ENCODE measurements around the gene RIT2. TPM values are rescaled to one million over a fixed set of nuclear protein-coding genes. Genes with fewer than 3 reads are reported as not detected.

The RIT2 gene
- total RNA-seq, 4 donors from 2014 or later: not detected

- Histone ChIP-seq H3K9me3 (no peaks in the 10 kb centered on the region), H3K27me3 (no peaks in the 10 kb centered on the region), H3K36me3 (no peaks in the 10 kb centered on the region), H3K27ac (no peak overlapping the region), H3K4me3 (no peak overlapping the region), H3K4me1 (no peaks in the 10 kb centered on the region)
- TF ChIP-seq POLR2A (IDR thresholded peaks at IDR 0.05) (no peak), CTCF (IDR thresholded peaks at IDR 0.05 in 4 of 5, conservative IDR thresholded peaks at IDR 0.05 in 1 of 5) (no peak)
- DNase-seq (no peak), ATAC-seq (no peak)
- intact Hi-C loops (cut with DNase I; ENCODE audit: low total_unique reads): no loop called here
- in situ Hi-C loops (cut with MboI; ENCODE audit: low sequenced_read_pairs in 4 of 4): no loop called here
These were observed 336.9 kb downstream of the RIT2 start for GRCh38 chr18:42778445-42779042.

GRCh38 chr18:42778024-42778423 lies 337.5 kb downstream of the RIT2 start:
- H3K4me3 ChIP-seq: no peak overlapping the region
- H3K27me3 ChIP-seq: no peaks in the 10 kb centered on the region
- in situ Hi-C loops (cut with MboI; ENCODE audit: low sequenced_read_pairs in 4 of 4): no loop called here
- no peak for DNase-seq
- no peaks in the 10 kb centered on the region for H3K9me3 ChIP-seq
- intact Hi-C loops (cut with DNase I; ENCODE audit: low total_unique reads): no loop called here
- no peak overlapping the region for H3K27ac ChIP-seq
- H3K4me1 ChIP-seq: no peaks in the 10 kb centered on the region
- ATAC-seq: no peak
- no peaks in the 10 kb centered on the region for H3K36me3 ChIP-seq
- TF ChIP-seq CTCF (IDR thresholded peaks at IDR 0.05 in 4 of 5, conservative IDR thresholded peaks at IDR 0.05 in 1 of 5): no peak
- TF ChIP-seq POLR2A (IDR thresholded peaks at IDR 0.05): no peak

GRCh38 chr18:42773870-42774269 lies 341.6 kb downstream of the RIT2 start:
- in situ Hi-C loops (cut with MboI; ENCODE audit: low sequenced_read_pairs in 4 of 4): no loop called here
- intact Hi-C loops (cut with DNase I; ENCODE audit: low total_unique reads): no loop called here
- no peaks in the 10 kb centered on the region for H3K36me3 ChIP-seq
- no peak for DNase-seq
- no peaks in the 10 kb centered on the region for H3K4me1 ChIP-seq
- ATAC-seq: no peak
- no peak overlapping the region for H3K27ac ChIP-seq
- no peak overlapping the region for H3K4me3 ChIP-seq
- no peaks in the 10 kb centered on the region for H3K27me3 ChIP-seq
- no peaks in the 10 kb centered on the region for H3K9me3 ChIP-seq
- TF ChIP-seq POLR2A (IDR thresholded peaks at IDR 0.05): no peak
- TF ChIP-seq CTCF (IDR thresholded peaks at IDR 0.05 in 4 of 5, conservative IDR thresholded peaks at IDR 0.05 in 1 of 5): no peak

- TF ChIP-seq POLR2A (IDR thresholded peaks at IDR 0.05): no peak
- TF ChIP-seq CTCF (IDR thresholded peaks at IDR 0.05 in 4 of 5, conservative IDR thresholded peaks at IDR 0.05 in 1 of 5): no peak
- intact Hi-C loops (cut with DNase I; ENCODE audit: low total_unique reads): no loop called here
- H3K27ac ChIP-seq: no peak overlapping the region
- no peaks in the 10 kb centered on the region for H3K36me3 ChIP-seq
- H3K9me3 ChIP-seq: no peaks in the 10 kb centered on the region
- H3K27me3 ChIP-seq: no peaks in the 10 kb centered on the region
- no peak for DNase-seq
- H3K4me3 ChIP-seq: no peak overlapping the region
- in situ Hi-C loops (cut with MboI; ENCODE audit: low sequenced_read_pairs in 4 of 4): no loop called here
- ATAC-seq: no peak
- no peaks in the 10 kb centered on the region for H3K4me1 ChIP-seq
These were observed 343.5 kb downstream of the RIT2 start for GRCh38 chr18:42771936-42772335.

- Histone ChIP-seq H3K36me3 (no peaks in the 10 kb centered on the region), H3K27me3 (no peaks in the 10 kb centered on the region), H3K27ac (no peak overlapping the region), H3K4me3 (no peak overlapping the region), H3K4me1 (no peaks in the 10 kb centered on the region), H3K9me3 (no peaks in the 10 kb centered on the region)
- in situ Hi-C loops (cut with MboI; ENCODE audit: low sequenced_read_pairs in 4 of 4) (no loop called here), intact Hi-C loops (cut with DNase I; ENCODE audit: low total_unique reads) (no loop called here)
- no peak for ATAC-seq
- DNase-seq: no peak
- no peak for TF ChIP-seq CTCF (IDR thresholded peaks at IDR 0.05 in 4 of 5, conservative IDR thresholded peaks at IDR 0.05 in 1 of 5)
- no peak for TF ChIP-seq POLR2A (IDR thresholded peaks at IDR 0.05)
These were observed 350.2 kb downstream of the RIT2 start for GRCh38 chr18:42765302-42765701.
